H1 (cell line): Measurements from ENCODE around the gene GPR15LG.

Experiments used
- CHD1 ChIP-seq: IDR thresholded peaks from 2 replicates; pipeline ENCODE4 v1.6.1; 2012; ENCODE audit warnings: low read depth, low read length, improper control_type of control experiment
- CHD2 ChIP-seq: IDR thresholded peaks from 2 replicates; pipeline ENCODE4 v1.6.1; 2012; ENCODE audit warnings: low read length, improper control_type of control experiment
- CTCF ChIP-seq, 3 experiments: IDR thresholded peaks; 1 replicate in 2 of 3; 2 replicates in 1 of 3; pipeline versions ENCODE4 v1.5.1 to v1.6.1; 2011; ENCODE audit warnings: low read length in 3 of 3, mild to moderate bottlenecking in 3 of 3, inconsistent platforms in 2 of 3, low read depth in 1 of 3, moderate library complexity in 1 of 3; ENCODE audit not compliant: insufficient read depth in 1 of 3; ENCODE audit errors: control extremely low read depth in 1 of 3
- GTF2F1 ChIP-seq: IDR thresholded peaks from 2 replicates; pipeline ENCODE4 v1.6.1; 2012; ENCODE audit warnings: low read depth, low read length, improper control_type of control experiment, borderline replicate concordance
- KDM1A ChIP-seq: fragments of 200-600, 300-600 bp; sonication (generic); IDR thresholded peaks from 2 replicates; pipeline ENCODE4 v1.7.1; 2016; ENCODE audit warnings: mild to moderate bottlenecking, low read length, borderline replicate concordance
- KDM5A ChIP-seq: fragments of 200-600 bp; IDR thresholded peaks from 2 replicates; pipeline ENCODE4 v1.7.1; 2012; ENCODE audit warnings: mild to moderate bottlenecking, low read length, inconsistent platforms, mixed read lengths
- MAFK ChIP-seq: IDR thresholded peaks from 2 replicates; pipeline ENCODE4 v1.6.1; 2012; ENCODE audit warnings: low read depth, mild to moderate bottlenecking, improper control_type of control experiment, low read length
- MAX ChIP-seq: IDR thresholded peaks from 2 replicates; pipeline ENCODE4 v1.6.1; 2012; ENCODE audit warnings: inconsistent platforms
- NANOG ChIP-seq: IDR thresholded peaks from 2 replicates; pipeline ENCODE4 v1.6.1; 2011; ENCODE audit warnings: low read length, low read depth, mild to moderate bottlenecking, inconsistent platforms; ENCODE audit not compliant: insufficient read depth, poor library complexity, severe bottlenecking
- NRF1 ChIP-seq: IDR thresholded peaks from 2 replicates; pipeline ENCODE4 v1.6.1; 2011; ENCODE audit warnings: mild to moderate bottlenecking, low read depth, low read length, improper control_type of control experiment
- POLR2A ChIP-seq, 2 experiments: IDR thresholded peaks; 1 replicate in 1 of 2; 2 replicates in 1 of 2; pipeline ENCODE4 v1.6.1; 2011; ENCODE audit warnings: low read depth in 2 of 2, low read length in 2 of 2, mild to moderate bottlenecking in 2 of 2; ENCODE audit errors: control extremely low read depth in 1 of 2
- POLR2AphosphoS5 ChIP-seq: IDR thresholded peaks from 2 replicates; pipeline ENCODE4 v1.6.1; 2011; ENCODE audit warnings: low read depth, low read length
- RAD21 ChIP-seq, 2 experiments: IDR thresholded peaks in 1 of 2; conservative IDR thresholded peaks in 1 of 2; 2 replicates each; pipeline ENCODE4 v1.6.1; 2011; ENCODE audit warnings: low read depth in 2 of 2, low read length in 2 of 2, improper control_type of control experiment in 1 of 2, inconsistent platforms in 1 of 2, mild to moderate bottlenecking in 1 of 2, moderate library complexity in 1 of 2
- SP1 ChIP-seq: IDR thresholded peaks from 2 replicates; pipeline ENCODE4 v1.6.1; 2011; ENCODE audit warnings: low read depth, low read length

- TF ChIP-seq CTCF (IDR thresholded peaks at IDR 0.05; ENCODE audit: control extremely low read depth in 1 of 3, insufficient read depth in 1 of 3, low read depth in 1 of 3, low read length in 3 of 3) (no peak), RAD21 (IDR thresholded peaks at IDR 0.05 in 1 of 2, conservative IDR thresholded peaks at IDR 0.05 in 1 of 2; ENCODE audit: low read depth in 2 of 2, low read length in 2 of 2) (no peak), MAX (no peak), CHD2 (no peak), KDM1A (no peak), SP1 (no peak), NRF1 (no peak), CHD1 (no peak), NANOG (no peak), MAFK (0 out of 2 replicates have a peak, but pooled peaks have one; percentile 4), POLR2AphosphoS5 (no peak), POLR2A (IDR thresholded peaks at IDR 0.05; ENCODE audit: control extremely low read depth in 1 of 2, low read depth in 2 of 2, low read length in 2 of 2) (no peak), KDM5A (no peak), GTF2F1 (no peak)
These were observed 35.0 kb upstream of the GPR15LG start for GRCh38 chr10:84138478-84139125.
